Measurements from ENCODE around the gene STK4. TPM values are rescaled to one million over a fixed set of nuclear protein-coding genes. Genes with fewer than 3 reads are reported as not detected.
A peak's percentile ranks its signal among the peaks of the same experiment; 100 is the strongest.

The STK4 gene
- total and polyA plus RNA-seq, 2 of the 8 experiments (the other 6 are each of a cell fraction or from before 2014, with no cell fraction given), result 12.0 to 34.3 TPM

DNA sequence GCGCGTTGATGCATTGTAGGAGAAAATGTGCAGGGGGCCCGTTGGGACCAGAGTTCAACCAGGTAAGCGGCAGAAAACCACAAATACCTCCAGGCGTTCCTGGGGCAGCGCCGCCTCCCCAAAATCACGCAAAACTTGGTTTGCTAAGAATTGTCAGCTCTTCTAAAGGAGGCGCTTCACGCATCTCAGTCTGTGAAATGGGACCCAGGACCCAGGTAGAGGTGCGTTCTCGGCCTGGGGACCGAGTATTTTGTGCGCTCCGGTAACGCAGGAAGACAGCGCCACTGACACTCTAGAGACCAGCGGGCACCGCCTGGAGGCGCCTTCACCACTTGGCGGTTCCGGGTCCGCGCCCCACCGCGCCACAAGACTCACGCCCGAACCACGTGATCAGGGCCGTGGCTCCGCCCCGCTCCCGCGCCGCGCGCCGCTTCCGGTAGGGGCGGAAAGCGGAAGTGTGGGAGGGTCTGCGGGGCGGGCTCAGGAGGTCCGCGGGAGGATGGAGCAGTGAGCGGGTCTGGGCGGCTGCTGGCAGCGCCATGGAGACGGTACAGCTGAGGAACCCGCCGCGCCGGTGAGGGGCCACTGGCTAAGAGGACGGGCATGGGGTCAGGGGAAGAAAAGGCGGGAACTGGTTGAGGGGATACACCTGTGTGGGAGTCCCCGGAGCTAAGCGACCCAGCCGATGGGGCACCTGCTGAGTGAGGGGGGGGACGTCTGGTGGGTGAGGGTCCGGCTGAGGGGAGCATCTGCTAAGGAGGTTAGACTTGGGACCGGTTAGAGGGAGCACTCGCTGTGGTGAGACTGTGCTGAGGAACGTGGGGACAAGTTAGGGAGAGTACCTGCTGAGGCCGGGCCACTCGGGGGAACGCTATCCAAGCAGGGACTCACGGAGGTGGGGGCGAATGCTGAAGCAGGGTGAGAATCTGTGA, at the start of gene STK4 (continued):
- peak in 1 of 2 experiments; percentile 50; a peak in 2 of 3 replicates for TF ChIP-seq POLR2A (IDR thresholded peaks at IDR 0.05; ENCODE audit: control extremely low read depth in 1 of 2, low read depth in 2 of 2, low read length in 2 of 2)
- TF ChIP-seq, protein P1, sequence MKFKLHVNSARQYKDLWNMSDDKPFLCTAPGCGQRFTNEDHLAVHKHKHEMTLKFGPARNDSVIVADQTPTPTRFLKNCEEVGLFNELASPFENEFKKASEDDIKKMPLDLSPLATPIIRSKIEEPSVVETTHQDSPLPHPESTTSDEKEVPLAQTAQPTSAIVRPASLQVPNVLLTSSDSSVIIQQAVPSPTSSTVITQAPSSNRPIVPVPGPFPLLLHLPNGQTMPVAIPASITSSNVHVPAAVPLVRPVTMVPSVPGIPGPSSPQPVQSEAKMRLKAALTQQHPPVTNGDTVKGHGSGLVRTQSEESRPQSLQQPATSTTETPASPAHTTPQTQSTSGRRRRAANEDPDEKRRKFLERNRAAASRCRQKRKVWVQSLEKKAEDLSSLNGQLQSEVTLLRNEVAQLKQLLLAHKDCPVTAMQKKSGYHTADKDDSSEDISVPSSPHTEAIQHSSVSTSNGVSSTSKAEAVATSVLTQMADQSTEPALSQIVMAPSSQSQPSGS (IDR thresholded peaks at IDR 0.05; ENCODE audit: low read length), result no peak
- TF ChIP-seq ASH2L (IDR thresholded peaks at IDR 0.05; ENCODE audit: low read length), result peak; percentile 88
- no peak for TF ChIP-seq KDM1A (IDR thresholded peaks at IDR 0.05; ENCODE audit: borderline replicate concordance, low read length)
- TF ChIP-seq, protein P2, sequence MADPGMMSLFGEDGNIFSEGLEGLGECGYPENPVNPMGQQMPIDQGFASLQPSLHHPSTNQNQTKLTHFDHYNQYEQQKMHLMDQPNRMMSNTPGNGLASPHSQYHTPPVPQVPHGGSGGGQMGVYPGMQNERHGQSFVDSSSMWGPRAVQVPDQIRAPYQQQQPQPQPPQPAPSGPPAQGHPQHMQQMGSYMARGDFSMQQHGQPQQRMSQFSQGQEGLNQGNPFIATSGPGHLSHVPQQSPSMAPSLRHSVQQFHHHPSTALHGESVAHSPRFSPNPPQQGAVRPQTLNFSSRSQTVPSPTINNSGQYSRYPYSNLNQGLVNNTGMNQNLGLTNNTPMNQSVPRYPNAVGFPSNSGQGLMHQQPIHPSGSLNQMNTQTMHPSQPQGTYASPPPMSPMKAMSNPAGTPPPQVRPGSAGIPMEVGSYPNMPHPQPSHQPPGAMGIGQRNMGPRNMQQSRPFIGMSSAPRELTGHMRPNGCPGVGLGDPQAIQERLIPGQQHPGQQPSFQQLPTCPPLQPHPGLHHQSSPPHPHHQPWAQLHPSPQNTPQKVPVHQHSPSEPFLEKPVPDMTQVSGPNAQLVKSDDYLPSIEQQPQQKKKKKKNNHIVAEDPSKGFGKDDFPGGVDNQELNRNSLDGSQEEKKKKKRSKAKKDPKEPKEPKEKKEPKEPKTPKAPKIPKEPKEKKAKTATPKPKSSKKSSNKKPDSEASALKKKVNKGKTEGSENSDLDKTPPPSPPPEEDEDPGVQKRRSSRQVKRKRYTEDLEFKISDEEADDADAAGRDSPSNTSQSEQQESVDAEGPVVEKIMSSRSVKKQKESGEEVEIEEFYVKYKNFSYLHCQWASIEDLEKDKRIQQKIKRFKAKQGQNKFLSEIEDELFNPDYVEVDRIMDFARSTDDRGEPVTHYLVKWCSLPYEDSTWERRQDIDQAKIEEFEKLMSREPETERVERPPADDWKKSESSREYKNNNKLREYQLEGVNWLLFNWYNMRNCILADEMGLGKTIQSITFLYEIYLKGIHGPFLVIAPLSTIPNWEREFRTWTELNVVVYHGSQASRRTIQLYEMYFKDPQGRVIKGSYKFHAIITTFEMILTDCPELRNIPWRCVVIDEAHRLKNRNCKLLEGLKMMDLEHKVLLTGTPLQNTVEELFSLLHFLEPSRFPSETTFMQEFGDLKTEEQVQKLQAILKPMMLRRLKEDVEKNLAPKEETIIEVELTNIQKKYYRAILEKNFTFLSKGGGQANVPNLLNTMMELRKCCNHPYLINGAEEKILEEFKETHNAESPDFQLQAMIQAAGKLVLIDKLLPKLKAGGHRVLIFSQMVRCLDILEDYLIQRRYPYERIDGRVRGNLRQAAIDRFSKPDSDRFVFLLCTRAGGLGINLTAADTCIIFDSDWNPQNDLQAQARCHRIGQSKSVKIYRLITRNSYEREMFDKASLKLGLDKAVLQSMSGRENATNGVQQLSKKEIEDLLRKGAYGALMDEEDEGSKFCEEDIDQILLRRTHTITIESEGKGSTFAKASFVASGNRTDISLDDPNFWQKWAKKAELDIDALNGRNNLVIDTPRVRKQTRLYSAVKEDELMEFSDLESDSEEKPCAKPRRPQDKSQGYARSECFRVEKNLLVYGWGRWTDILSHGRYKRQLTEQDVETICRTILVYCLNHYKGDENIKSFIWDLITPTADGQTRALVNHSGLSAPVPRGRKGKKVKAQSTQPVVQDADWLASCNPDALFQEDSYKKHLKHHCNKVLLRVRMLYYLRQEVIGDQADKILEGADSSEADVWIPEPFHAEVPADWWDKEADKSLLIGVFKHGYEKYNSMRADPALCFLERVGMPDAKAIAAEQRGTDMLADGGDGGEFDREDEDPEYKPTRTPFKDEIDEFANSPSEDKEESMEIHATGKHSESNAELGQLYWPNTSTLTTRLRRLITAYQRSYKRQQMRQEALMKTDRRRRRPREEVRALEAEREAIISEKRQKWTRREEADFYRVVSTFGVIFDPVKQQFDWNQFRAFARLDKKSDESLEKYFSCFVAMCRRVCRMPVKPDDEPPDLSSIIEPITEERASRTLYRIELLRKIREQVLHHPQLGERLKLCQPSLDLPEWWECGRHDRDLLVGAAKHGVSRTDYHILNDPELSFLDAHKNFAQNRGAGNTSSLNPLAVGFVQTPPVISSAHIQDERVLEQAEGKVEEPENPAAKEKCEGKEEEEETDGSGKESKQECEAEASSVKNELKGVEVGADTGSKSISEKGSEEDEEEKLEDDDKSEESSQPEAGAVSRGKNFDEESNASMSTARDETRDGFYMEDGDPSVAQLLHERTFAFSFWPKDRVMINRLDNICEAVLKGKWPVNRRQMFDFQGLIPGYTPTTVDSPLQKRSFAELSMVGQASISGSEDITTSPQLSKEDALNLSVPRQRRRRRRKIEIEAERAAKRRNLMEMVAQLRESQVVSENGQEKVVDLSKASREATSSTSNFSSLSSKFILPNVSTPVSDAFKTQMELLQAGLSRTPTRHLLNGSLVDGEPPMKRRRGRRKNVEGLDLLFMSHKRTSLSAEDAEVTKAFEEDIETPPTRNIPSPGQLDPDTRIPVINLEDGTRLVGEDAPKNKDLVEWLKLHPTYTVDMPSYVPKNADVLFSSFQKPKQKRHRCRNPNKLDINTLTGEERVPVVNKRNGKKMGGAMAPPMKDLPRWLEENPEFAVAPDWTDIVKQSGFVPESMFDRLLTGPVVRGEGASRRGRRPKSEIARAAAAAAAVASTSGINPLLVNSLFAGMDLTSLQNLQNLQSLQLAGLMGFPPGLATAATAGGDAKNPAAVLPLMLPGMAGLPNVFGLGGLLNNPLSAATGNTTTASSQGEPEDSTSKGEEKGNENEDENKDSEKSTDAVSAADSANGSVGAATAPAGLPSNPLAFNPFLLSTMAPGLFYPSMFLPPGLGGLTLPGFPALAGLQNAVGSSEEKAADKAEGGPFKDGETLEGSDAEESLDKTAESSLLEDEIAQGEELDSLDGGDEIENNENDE (IDR thresholded peaks at IDR 0.05; ENCODE audit: insufficient replicate concordance, low read length), result no peak
- TF ChIP-seq BCL11A (IDR thresholded peaks at IDR 0.05; ENCODE audit: low read depth in 2 of 2, low read length in 2 of 2), result no peak
- TF ChIP-seq CREB1 (IDR thresholded peaks at IDR 0.05), result peak; percentile 87
- TF ChIP-seq RBBP5 (IDR thresholded peaks at IDR 0.05; ENCODE audit: borderline replicate concordance, low read depth, low read length), result peak; percentile 78

Measured in H1 (cell line).